ENCODE measurements around the gene DGKZ.
"Not testable (repeated sequence)": the region's sequence is repeated elsewhere in the genome, so short reads cannot be mapped to it uniquely, and the experiment has no call there.

DGKZ gene

DNA sequence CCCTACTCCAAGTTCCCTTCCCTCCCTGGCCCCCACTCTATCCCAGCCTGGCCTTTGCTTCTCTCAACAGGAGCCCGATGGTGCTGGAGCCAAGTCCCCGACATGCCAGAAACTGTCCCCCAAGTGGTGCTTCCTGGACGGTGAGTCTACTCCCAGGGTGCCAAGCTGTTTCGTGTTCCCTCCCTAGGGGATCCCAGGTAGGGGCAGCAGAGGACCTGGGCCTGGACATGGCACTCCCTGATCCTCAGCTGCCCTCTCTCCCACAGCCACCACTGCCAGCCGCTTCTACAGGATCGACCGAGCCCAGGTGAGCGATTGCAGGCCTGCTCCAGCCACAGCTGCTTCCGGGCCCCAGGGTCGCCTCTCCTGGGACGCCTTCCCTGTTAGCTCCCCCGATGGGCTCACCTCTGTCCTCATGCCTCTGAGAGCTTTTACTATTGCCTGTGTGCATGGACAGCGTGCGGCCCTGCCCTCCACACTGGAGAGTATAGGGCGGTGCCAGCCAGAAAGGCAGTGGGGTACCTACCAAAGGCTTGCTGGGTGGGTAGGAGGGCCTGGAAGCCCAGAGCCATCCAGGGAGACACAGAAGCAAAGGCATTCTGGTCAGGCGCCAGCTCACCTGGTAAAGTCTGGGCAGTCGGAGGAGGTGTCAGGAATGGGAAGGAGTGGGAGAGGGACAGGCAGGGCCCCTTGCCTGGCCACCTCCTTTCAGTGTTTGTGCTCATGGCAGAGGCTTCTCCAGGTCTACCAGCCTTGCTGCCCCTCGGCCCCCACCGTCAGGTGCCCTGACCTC lies 29.2 kb downstream of the DGKZ start:
- Histone ChIP-seq H3K27ac (ENCODE audit: low read depth, low read length) (no peak overlapping the region), H3K4me3 (ENCODE audit: low read length) (no peak overlapping the region), H3K4me1 (ENCODE audit: control insufficient read depth, insufficient read depth, low read length) (no peaks in the 10 kb centered on the region), H3K9ac (ENCODE audit: low read length) (no peak overlapping the region), H3K36me3 (ENCODE audit: control insufficient read depth, insufficient read depth, low read length) (peaks cover 18% of the 10 kb centered on the region), H3K27me3 (ENCODE audit: control insufficient read depth, insufficient read depth, low read length) (no peaks in the 10 kb centered on the region)

GRCh38 chr11:46377290-46377689 lies 30.0 kb downstream of the DGKZ start:
- Histone ChIP-seq H3K27ac (ENCODE audit: low read depth, low read length) (no peak overlapping the region), H3K4me1 (ENCODE audit: control insufficient read depth, insufficient read depth, low read length) (no peaks in the 10 kb centered on the region), H3K27me3 (ENCODE audit: control insufficient read depth, insufficient read depth, low read length) (peaks cover 4% of the 10 kb centered on the region), H3K9ac (ENCODE audit: low read length) (no peak overlapping the region), H3K36me3 (ENCODE audit: control insufficient read depth, insufficient read depth, low read length) (peaks cover 18% of the 10 kb centered on the region), H3K4me3 (ENCODE audit: low read length) (no peak overlapping the region)

DNA sequence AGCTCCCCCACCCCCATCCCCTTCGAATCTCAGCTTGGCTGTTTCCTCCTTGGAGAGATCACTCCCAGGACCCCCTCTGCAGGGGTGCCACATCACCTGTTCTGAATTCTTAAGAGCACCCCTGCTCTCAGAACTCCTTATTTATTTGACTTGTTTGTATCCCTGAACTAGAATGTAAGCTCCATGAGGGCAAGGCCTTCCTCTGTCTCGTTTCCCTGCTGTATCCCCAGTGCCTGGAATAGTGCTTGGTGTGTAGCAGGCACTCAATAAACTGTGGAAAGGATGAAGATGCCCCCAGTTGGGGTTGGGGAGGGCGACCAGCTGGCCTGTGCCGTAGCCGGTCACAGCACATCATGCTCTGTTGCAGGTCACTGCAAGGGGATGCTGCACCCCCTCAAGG lies 30.6 kb downstream of the DGKZ start:
- peaks cover 3% of the 10 kb centered on the region for H3K4me1 ChIP-seq (ENCODE audit: control insufficient read depth, insufficient read depth, low read length)
- no peak overlapping the region for H3K4me3 ChIP-seq (ENCODE audit: low read length)
- no peak overlapping the region for H3K27ac ChIP-seq (ENCODE audit: low read depth, low read length)
- no peak overlapping the region for H3K9ac ChIP-seq (ENCODE audit: low read length)
- peaks cover 18% of the 10 kb centered on the region for H3K36me3 ChIP-seq (ENCODE audit: control insufficient read depth, insufficient read depth, low read length)
- H3K27me3 ChIP-seq (ENCODE audit: control insufficient read depth, insufficient read depth, low read length): peaks cover 5% of the 10 kb centered on the region

GRCh38 chr11:46378296-46378695 lies 31.0 kb downstream of the DGKZ start:
- H3K4me1 ChIP-seq (ENCODE audit: control insufficient read depth, insufficient read depth, low read length): peaks cover 3% of the 10 kb centered on the region
- no peak overlapping the region for H3K9ac ChIP-seq (ENCODE audit: low read length)
- H3K36me3 ChIP-seq (ENCODE audit: control insufficient read depth, insufficient read depth, low read length): peaks cover 18% of the 10 kb centered on the region
- H3K4me3 ChIP-seq (ENCODE audit: low read length): no peak overlapping the region
- H3K27me3 ChIP-seq (ENCODE audit: control insufficient read depth, insufficient read depth, low read length): peaks cover 5% of the 10 kb centered on the region
- no peak overlapping the region for H3K27ac ChIP-seq (ENCODE audit: low read depth, low read length)

GRCh38 chr11:46378811-46379481 lies 31.7 kb downstream of the DGKZ start:
- H3K36me3 ChIP-seq (ENCODE audit: control insufficient read depth, insufficient read depth, low read length): peaks cover 14% of the 10 kb centered on the region
- no peak overlapping the region for H3K27ac ChIP-seq (ENCODE audit: low read depth, low read length)
- H3K4me1 ChIP-seq (ENCODE audit: control insufficient read depth, insufficient read depth, low read length): peaks cover 3% of the 10 kb centered on the region
- peaks cover 5% of the 10 kb centered on the region for H3K27me3 ChIP-seq (ENCODE audit: control insufficient read depth, insufficient read depth, low read length)
- H3K4me3 ChIP-seq (ENCODE audit: low read length): no peak overlapping the region
- no peak overlapping the region for H3K9ac ChIP-seq (ENCODE audit: low read length)

DNA sequence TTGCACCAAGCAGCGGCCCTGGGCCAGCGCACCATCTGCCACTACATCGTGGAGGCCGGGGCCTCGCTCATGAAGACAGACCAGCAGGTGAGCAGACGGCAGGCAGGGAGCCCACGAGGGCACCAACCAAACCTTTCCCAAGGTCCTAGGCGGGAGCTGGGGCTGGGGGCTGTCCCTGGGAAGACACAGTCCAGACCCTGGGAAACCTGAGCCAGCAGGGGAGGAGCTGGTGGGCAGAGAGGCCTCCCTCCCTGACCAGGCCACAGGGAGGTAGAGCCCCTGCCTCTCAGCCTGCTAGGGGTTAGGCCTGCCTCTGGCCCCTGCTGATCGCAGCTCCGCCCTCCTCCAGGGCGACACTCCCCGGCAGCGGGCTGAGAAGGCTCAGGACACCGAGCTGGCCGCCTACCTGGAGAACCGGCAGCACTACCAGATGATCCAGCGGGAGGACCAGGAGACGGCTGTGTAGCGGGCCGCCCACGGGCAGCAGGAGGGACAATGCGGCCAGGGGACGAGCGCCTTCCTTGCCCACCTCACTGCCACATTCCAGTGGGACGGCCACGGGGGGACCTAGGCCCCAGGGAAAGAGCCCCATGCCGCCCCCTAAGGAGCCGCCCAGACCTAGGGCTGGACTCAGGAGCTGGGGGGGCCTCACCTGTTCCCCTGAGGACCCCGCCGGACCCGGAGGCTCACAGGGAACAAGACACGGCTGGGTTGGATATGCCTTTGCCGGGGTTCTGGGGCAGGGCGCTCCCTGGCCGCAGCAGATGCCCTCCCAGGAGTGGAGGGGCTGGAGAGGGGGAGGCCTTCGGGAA lies 32.4 kb downstream of the DGKZ start:
- not testable (repeated sequence) for H3K36me3 ChIP-seq (ENCODE audit: control insufficient read depth, insufficient read depth, low read length); H3K27ac ChIP-seq (ENCODE audit: low read depth, low read length); H3K9ac ChIP-seq (ENCODE audit: low read length); H3K4me1 ChIP-seq (ENCODE audit: control insufficient read depth, insufficient read depth, low read length); H3K4me3 ChIP-seq (ENCODE audit: low read length); H3K27me3 ChIP-seq (ENCODE audit: control insufficient read depth, insufficient read depth, low read length)

DNA sequence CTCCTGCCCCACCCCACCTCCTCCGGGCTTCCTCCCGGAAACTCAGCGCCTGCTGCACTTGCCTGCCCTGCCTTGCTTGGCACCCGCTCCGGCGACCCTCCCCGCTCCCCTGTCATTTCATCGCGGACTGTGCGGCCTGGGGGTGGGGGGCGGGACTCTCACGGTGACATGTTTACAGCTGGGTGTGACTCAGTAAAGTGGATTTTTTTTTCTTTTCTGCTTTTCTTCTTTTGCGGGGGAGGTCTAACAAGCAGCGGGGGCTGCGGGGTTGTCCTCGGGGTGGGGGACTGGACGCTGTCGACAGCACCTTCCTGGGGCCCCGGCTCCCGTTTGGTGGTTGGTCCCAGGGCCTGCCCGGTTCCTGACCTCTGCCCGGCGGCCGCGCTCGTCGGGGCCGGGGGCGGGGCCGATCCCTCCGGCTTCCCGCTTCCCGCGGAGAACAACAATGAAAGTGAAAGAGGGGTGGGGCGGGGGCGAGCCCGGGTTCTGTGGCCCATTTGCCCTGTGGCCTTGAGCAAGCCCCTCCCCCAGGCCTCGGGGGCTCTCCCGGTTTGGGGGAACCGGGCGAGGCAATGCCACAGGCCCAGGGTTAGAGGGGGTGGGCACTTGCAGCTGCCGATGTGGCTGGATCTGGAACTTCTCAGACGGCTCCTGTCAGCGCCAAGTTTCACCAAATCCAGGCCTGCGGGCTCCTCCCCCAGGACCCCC lies 33.2 kb downstream of the DGKZ start:
- H3K4me3 ChIP-seq (ENCODE audit: low read length): peak overlapping the region; percentile 85
- peaks cover 13% of the 10 kb centered on the region for H3K27me3 ChIP-seq (ENCODE audit: control insufficient read depth, insufficient read depth, low read length)
- H3K36me3 ChIP-seq (ENCODE audit: control insufficient read depth, insufficient read depth, low read length): peaks cover 2% of the 10 kb centered on the region
- H3K27ac ChIP-seq (ENCODE audit: low read depth, low read length): peak overlapping the region; percentile 51
- H3K9ac ChIP-seq (ENCODE audit: low read length): peak overlapping the region; percentile 73
- peaks cover 3% of the 10 kb centered on the region for H3K4me1 ChIP-seq (ENCODE audit: control insufficient read depth, insufficient read depth, low read length)

DNA sequence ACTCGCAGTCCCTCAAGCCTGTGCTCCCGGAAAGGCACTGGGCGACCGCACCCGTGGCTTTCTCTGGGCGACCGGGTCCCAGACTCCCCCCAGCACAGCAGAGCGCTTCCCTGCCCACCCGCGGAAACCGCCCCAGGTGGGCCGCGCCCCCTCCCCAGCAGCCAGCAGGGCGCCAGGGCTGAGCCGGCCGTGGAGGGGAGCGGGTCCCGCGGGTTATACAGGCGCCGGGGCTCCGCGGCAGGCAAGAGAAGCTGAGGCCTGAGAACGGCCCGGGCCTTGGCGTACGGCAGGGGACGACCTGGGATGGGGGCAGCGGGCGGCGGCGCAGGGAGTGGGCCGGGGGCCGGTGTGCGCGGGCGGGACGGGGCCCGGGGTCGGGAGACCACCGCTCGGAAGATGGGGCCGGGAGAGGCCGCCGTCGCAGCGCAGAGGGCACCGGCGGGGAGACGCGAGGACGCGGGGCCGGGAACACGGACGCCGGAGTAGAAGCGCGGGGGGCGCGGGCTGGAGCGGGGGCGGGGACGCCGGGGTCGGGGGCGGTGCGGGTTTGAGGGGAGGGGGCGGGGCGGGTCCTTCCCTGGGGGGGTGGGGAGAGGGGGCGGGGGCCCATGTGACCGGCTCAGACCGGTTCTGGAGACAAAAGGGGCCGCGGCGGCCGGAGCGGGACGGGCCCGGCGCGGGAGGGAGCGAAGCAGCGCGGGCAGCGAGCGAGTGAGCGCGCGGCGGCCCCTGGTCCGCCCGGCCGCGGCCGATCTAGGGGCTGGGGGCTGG lies 34.0 kb downstream of the DGKZ start, which contains the start of gene MDK:
TSS of gene MDK (plus strand) at position 622 of the 771 bp plus-strand sequence. CDS start 389 bp downstream, outside the sequence.
- Histone ChIP-seq H3K27me3 (ENCODE audit: control insufficient read depth, insufficient read depth, low read length) (peaks cover 13% of the 10 kb centered on the region), H3K36me3 (ENCODE audit: control insufficient read depth, insufficient read depth, low read length) (no peaks in the 10 kb centered on the region), H3K27ac (ENCODE audit: low read depth, low read length) (peak within 1 kb of the TSS; percentile 51), H3K9ac (ENCODE audit: low read length) (peak within 1 kb of the TSS; percentile 73), H3K4me3 (ENCODE audit: low read length) (peak within 1 kb of the TSS; percentile 85), H3K4me1 (ENCODE audit: control insufficient read depth, insufficient read depth, low read length) (peaks cover 3% of the 10 kb centered on the region)

DNA sequence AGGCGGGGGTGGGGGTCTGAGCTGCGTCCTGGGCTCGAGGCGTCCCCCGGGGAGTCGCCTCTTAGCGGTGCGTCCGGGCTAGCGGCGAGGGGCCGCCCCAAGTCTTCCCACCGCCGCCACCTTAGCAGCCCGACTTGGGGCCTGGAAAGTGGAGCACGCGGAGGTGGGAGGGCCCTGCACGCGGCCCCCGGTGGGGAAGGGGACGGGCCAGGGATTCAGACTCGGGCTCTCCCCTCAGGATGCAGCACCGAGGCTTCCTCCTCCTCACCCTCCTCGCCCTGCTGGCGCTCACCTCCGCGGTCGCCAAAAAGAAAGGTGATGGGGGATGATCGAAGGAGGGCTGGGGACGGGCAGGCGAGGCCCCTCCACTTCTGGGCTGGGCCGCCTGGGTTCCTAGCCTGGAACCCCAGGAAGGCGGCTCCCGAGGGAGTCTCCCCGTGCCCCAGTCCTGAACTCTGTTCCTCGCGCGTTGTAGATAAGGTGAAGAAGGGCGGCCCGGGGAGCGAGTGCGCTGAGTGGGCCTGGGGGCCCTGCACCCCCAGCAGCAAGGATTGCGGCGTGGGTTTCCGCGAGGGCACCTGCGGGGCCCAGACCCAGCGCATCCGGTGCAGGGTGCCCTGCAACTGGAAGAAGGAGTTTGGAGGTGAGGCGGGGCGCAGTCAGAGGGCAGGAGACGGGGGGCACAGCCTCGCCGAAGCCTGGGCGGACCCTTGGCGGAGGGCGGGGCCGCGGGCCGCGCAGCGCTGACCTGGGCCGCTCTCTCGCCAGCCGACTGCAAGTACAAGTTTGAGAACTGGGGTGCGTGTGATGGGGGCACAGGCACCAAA lies 34.8 kb downstream of the DGKZ start:
- Histone ChIP-seq H3K4me1 (ENCODE audit: control insufficient read depth, insufficient read depth, low read length) (peaks cover 3% of the 10 kb centered on the region), H3K4me3 (ENCODE audit: low read length) (peak overlapping the region; percentile 74), H3K9ac (ENCODE audit: low read length) (no peak overlapping the region), H3K27ac (ENCODE audit: low read depth, low read length) (no peak overlapping the region), H3K27me3 (ENCODE audit: control insufficient read depth, insufficient read depth, low read length) (peaks cover 17% of the 10 kb centered on the region), H3K36me3 (ENCODE audit: control insufficient read depth, insufficient read depth, low read length) (no peaks in the 10 kb centered on the region)

- H3K9ac ChIP-seq (ENCODE audit: low read length): no peak overlapping the region
- H3K4me3 ChIP-seq (ENCODE audit: low read length): peak overlapping the region; percentile 74
- peaks cover 3% of the 10 kb centered on the region for H3K4me1 ChIP-seq (ENCODE audit: control insufficient read depth, insufficient read depth, low read length)
- no peaks in the 10 kb centered on the region for H3K36me3 ChIP-seq (ENCODE audit: control insufficient read depth, insufficient read depth, low read length)
- H3K27ac ChIP-seq (ENCODE audit: low read depth, low read length): no peak overlapping the region
- H3K27me3 ChIP-seq (ENCODE audit: control insufficient read depth, insufficient read depth, low read length): peaks cover 21% of the 10 kb centered on the region
These were observed 35.6 kb downstream of the DGKZ start for GRCh38 chr11:46382646-46383403.
